ENCODE measurements around the gene LONRF2. TPM values are rescaled to one million over a fixed set of nuclear protein-coding genes. Genes with fewer than 3 reads are reported as not detected.

LONRF2 gene
- total RNA-seq, 1 donor from 2014 or later: 17.5 TPM

GRCh38 chr2:100243631-100244030 lies 78.7 kb downstream of the LONRF2 start:
- ATAC-seq (no peak), DNase-seq (no peak)
- intact Hi-C loops (cut with micrococcal nuclease): loop anchor here (5.0 kb wide), 1 partner anchor 686 kb away; no protein-coding TSS in a partner anchor

GRCh38 chr2:100242891-100243619 lies 79.2 kb downstream of the LONRF2 start:
- ATAC-seq: peak; percentile 93
- intact Hi-C loops (cut with micrococcal nuclease): loop anchor here (5.0 kb wide), 1 partner anchor 686 kb away; no protein-coding TSS in a partner anchor

GRCh38 chr2:100242476-100242875 lies 79.8 kb downstream of the LONRF2 start:
- intact Hi-C loops (cut with micrococcal nuclease): loop anchor here (5.0 kb wide), 1 partner anchor 685 kb away; no protein-coding TSS in a partner anchor
- ATAC-seq (peak; percentile 27), DNase-seq (no peak)

More at GRCh38 chr2:100242891-100243619, 79.2 kb downstream of the LONRF2 start:
- peak; percentile 84 for DNase-seq

- intact Hi-C loops (cut with micrococcal nuclease): loop anchor here (5.0 kb wide), 1 partner anchor 684 kb away; no protein-coding TSS in a partner anchor
- ATAC-seq: no peak
- DNase-seq: no peak
Observed at GRCh38 chr2:100241236-100241635, 81.1 kb downstream of the LONRF2 start.

- DNase-seq (no peak), ATAC-seq (no peak)
- intact Hi-C loops (cut with micrococcal nuclease): loop anchor here (5.0 kb wide), 1 partner anchor 683 kb away; no protein-coding TSS in a partner anchor
Observed at GRCh38 chr2:100240386-100240785, 81.9 kb downstream of the LONRF2 start.

- DNase-seq (no peak), ATAC-seq (no peak)
- intact Hi-C loops (cut with micrococcal nuclease): loop anchor here (5.0 kb wide), 1 partner anchor 682 kb away; no protein-coding TSS in a partner anchor
Observed at GRCh38 chr2:100239486-100240210, 82.7 kb downstream of the LONRF2 start.

GRCh38 chr2:100238471-100238870 lies 83.8 kb downstream of the LONRF2 start:
- no peak for DNase-seq
- intact Hi-C loops (cut with micrococcal nuclease): no loop called here
- ATAC-seq: no peak

- intact Hi-C loops (cut with micrococcal nuclease): no loop called here
- DNase-seq (no peak), ATAC-seq (no peak)
Observed at GRCh38 chr2:100237770-100238169, 84.5 kb downstream of the LONRF2 start.

GRCh38 chr2:100237163-100237562 lies 85.1 kb downstream of the LONRF2 start:
- intact Hi-C loops (cut with micrococcal nuclease): no loop called here
- no peak for DNase-seq
- no peak for ATAC-seq

- no peak for ATAC-seq
- intact Hi-C loops (cut with micrococcal nuclease): no loop called here
- DNase-seq: no peak
Observed at GRCh38 chr2:100236166-100236565, 86.1 kb downstream of the LONRF2 start.

- intact Hi-C loops (cut with micrococcal nuclease): no loop called here
- DNase-seq (no peak), ATAC-seq (no peak)
Observed at GRCh38 chr2:100235581-100235980, 86.7 kb downstream of the LONRF2 start.

- ATAC-seq (no peak), DNase-seq (no peak)
- intact Hi-C loops (cut with micrococcal nuclease): no loop called here
Observed at GRCh38 chr2:100235098-100235497, 87.2 kb downstream of the LONRF2 start.

- no peak for DNase-seq
- ATAC-seq: no peak
- intact Hi-C loops (cut with micrococcal nuclease): no loop called here
Observed at GRCh38 chr2:100234141-100234540, 88.2 kb downstream of the LONRF2 start.

GRCh38 chr2:100233061-100233460 lies 89.2 kb downstream of the LONRF2 start:
- ATAC-seq (no peak), DNase-seq (no peak)
- intact Hi-C loops (cut with micrococcal nuclease): no loop called here

GRCh38 chr2:100230754-100231153 lies 91.5 kb downstream of the LONRF2 start:
- no peak for DNase-seq
- intact Hi-C loops (cut with micrococcal nuclease): no loop called here

GRCh38 chr2:100228967-100229366 lies 93.3 kb downstream of the LONRF2 start:
- intact Hi-C loops (cut with micrococcal nuclease): no loop called here
- ATAC-seq (no peak), DNase-seq (no peak)

More at GRCh38 chr2:100230754-100231153, 91.5 kb downstream of the LONRF2 start:
- ATAC-seq: no peak

- ATAC-seq (no peak), DNase-seq (no peak)
- intact Hi-C loops (cut with micrococcal nuclease): no loop called here
Observed at GRCh38 chr2:100228415-100228814, 93.9 kb downstream of the LONRF2 start.

- ATAC-seq (no peak), DNase-seq (no peak)
- intact Hi-C loops (cut with micrococcal nuclease): no loop called here
Observed at GRCh38 chr2:100224988-100225710, 97.2 kb downstream of the LONRF2 start.

GRCh38 chr2:100223502-100223901 lies 98.8 kb downstream of the LONRF2 start:
- DNase-seq: no peak
- ATAC-seq: no peak
- intact Hi-C loops (cut with micrococcal nuclease): no loop called here
